HG03442 (cell line): Measurements from ENCODE around the gene NMNAT3.
"Not testable (repeated sequence)": the region's sequence is repeated elsewhere in the genome, so short reads cannot be mapped to it uniquely, and the experiment has no call there.

Source experiments
- ATAC-seq: cut with Tn5 transposase; IDR thresholded peaks from one replicate; pipeline ENCODE4 v1.9.1; 2021; ENCODE audit warnings: mild to moderate bottlenecking, moderate library complexity; ENCODE audit not compliant: unreplicated experiment

Gene NMNAT3

GRCh38 chr3:139639662-139640061 is 38.1 kb downstream of the NMNAT3 start:
- no peak for ATAC-seq

- no peak for ATAC-seq
Observed at GRCh38 chr3:139638518-139638917, 39.3 kb downstream of the NMNAT3 start.

- no peak for ATAC-seq
Observed at GRCh38 chr3:139636511-139636910, 41.3 kb downstream of the NMNAT3 start.

- no peak for ATAC-seq
Observed at GRCh38 chr3:139634111-139634635, 43.6 kb downstream of the NMNAT3 start.

GRCh38 chr3:139633511-139633910 is 44.3 kb downstream of the NMNAT3 start:
- ATAC-seq: no peak

- no peak for ATAC-seq
Observed at GRCh38 chr3:139630542-139630941, 47.2 kb downstream of the NMNAT3 start.

- peak; percentile 70 for ATAC-seq
Observed at GRCh38 chr3:139629033-139629432, 48.7 kb downstream of the NMNAT3 start.

- ATAC-seq: no peak
Observed at GRCh38 chr3:139627759-139628158, 50.0 kb downstream of the NMNAT3 start.

GRCh38 chr3:139620438-139620837 is 57.3 kb downstream of the NMNAT3 start:
- no peak for ATAC-seq

- no peak for ATAC-seq
Observed at GRCh38 chr3:139619484-139619883, 58.3 kb downstream of the NMNAT3 start.

- no peak for ATAC-seq
Observed at GRCh38 chr3:139617672-139618268, 60.0 kb downstream of the NMNAT3 start.

GRCh38 chr3:139611528-139611927 is 66.2 kb downstream of the NMNAT3 start:
- no peak for ATAC-seq

GRCh38 chr3:139610886-139611285 is 66.9 kb downstream of the NMNAT3 start:
- no peak for ATAC-seq

- no peak for ATAC-seq
Observed at GRCh38 chr3:139608924-139609323, 68.8 kb downstream of the NMNAT3 start.

GRCh38 chr3:139608108-139608380 is 69.7 kb downstream of the NMNAT3 start:
- ATAC-seq: no peak

- no peak for ATAC-seq
Observed at GRCh38 chr3:139607257-139608107, 70.3 kb downstream of the NMNAT3 start.

- no peak for ATAC-seq
Observed at GRCh38 chr3:139602003-139602402, 75.8 kb downstream of the NMNAT3 start.

GRCh38 chr3:139601191-139601961 is 76.4 kb downstream of the NMNAT3 start:
- ATAC-seq: no peak

GRCh38 chr3:139597947-139598346 is 79.8 kb downstream of the NMNAT3 start:
- no peak for ATAC-seq

- not testable (repeated sequence) for ATAC-seq
Observed at GRCh38 chr3:139591186-139591585, 86.6 kb downstream of the NMNAT3 start.

- no peak for ATAC-seq
Observed at GRCh38 chr3:139588450-139588849, 89.3 kb downstream of the NMNAT3 start.

- no peak for ATAC-seq
Observed at GRCh38 chr3:139587797-139588196, 90.0 kb downstream of the NMNAT3 start.
